Nephron (organoid): Measurements from ENCODE around the gene BCAP29.
A peak's percentile ranks its signal among the peaks of the same experiment; 100 is the strongest.
"Not testable (repeated sequence)": the region's sequence is repeated elsewhere in the genome, so short reads cannot be mapped to it uniquely, and the experiment has no call there.

Experiments
- H3K27ac Mint-ChIP-seq, 3 experiments: 2 replicates each; pipeline ENCODE4 v1.8.0; 2020; ENCODE audit warnings: mixed read lengths in 3 of 3, mild to moderate bottlenecking in 2 of 3, moderate library complexity in 1 of 3
- H3K27me3 Mint-ChIP-seq: 2 replicates; pipeline ENCODE4 v1.8.0; 2021; ENCODE audit warnings: low read depth, mild to moderate bottlenecking, moderate library complexity, mixed read lengths
- H3K36me3 Mint-ChIP-seq: 2 replicates; pipeline ENCODE4 v1.8.0; 2020; ENCODE audit warnings: low read depth, mixed read lengths
- H3K4me1 Mint-ChIP-seq: 2 replicates; pipeline ENCODE4 v1.8.0; 2020; ENCODE audit warnings: mixed read lengths
- H3K4me3 Mint-ChIP-seq, 3 experiments: 2 replicates each; pipeline ENCODE4 v1.8.0; 2020; ENCODE audit warnings: mild to moderate bottlenecking in 3 of 3, mixed read lengths in 3 of 3, moderate library complexity in 2 of 3
- H3K9me3 Mint-ChIP-seq: 2 replicates; pipeline ENCODE4 v1.8.0; 2020; ENCODE audit warnings: mixed read lengths
- CTCF ChIP-seq, 3 experiments: fragments of 200-600 bp; sonication (generic); IDR thresholded peaks; one replicate each; pipeline ENCODE4 v1.5.0; 2021; ENCODE audit warnings: antibody characterized with exemption in 3 of 3; ENCODE audit not compliant: unreplicated experiment in 3 of 3

Gene BCAP29

DNA sequence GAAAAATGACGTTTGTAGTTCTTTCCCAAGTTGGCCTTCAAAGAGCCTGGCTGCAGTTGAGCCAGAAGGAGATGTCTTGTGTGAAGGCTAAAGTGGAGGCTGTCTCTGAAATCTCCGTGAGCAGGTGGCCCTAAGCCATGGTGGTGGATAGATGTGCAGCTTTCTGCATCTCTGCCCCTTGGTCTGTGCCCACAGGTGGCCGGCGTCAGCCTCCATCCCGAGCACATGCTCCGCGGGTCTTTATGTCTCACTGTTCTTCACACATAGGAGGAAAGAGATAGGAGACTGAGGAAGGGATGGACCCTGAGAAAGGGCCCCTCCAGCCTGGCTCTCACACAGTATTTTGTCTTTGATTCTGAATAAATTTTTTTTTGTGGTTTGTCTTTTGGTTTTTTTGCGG lies 50.3 kb downstream of the BCAP29 start:
- no peak for TF ChIP-seq CTCF (IDR thresholded peaks at IDR 0.05; ENCODE audit: unreplicated experiment in 3 of 3)
- no peak overlapping the region for H3K4me3 Mint-ChIP-seq
- H3K27me3 Mint-ChIP-seq: no peaks in the 10 kb centered on the region
- no peaks in the 10 kb centered on the region for H3K4me1 Mint-ChIP-seq
- H3K36me3 Mint-ChIP-seq: no peaks in the 10 kb centered on the region
- H3K9me3 Mint-ChIP-seq: no peaks in the 10 kb centered on the region
- H3K27ac Mint-ChIP-seq: peak overlapping the region in 1 of 3 experiments; percentile 13

- Mint-ChIP-seq H3K4me1 (no peaks in the 10 kb centered on the region), H3K27me3 (no peaks in the 10 kb centered on the region), H3K4me3 (no peak overlapping the region), H3K27ac (no peak overlapping the region), H3K9me3 (no peaks in the 10 kb centered on the region), H3K36me3 (no peaks in the 10 kb centered on the region)
- no peak for TF ChIP-seq CTCF (IDR thresholded peaks at IDR 0.05; ENCODE audit: unreplicated experiment in 3 of 3)
Measured at GRCh38 chr7:107631588-107632491, 51.8 kb downstream of the BCAP29 start.

DNA sequence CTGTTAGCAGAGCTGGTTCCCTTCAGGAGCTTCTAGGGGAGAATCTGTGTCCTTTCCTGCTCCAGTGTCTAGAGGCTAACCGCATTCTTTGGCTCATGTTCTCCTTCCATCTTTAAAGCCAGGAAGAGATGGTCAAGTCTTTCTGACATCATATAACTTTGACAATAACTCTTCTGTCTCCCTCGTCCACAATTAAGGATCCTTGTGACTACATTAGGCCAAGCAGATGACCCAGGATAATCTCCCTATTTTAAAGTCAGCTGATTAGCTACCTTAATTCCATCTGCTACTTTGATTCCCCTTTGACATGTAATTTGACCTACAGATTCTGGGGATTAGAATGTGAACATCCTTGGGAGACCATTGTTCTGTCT lies 52.4 kb downstream of the BCAP29 start:
- Mint-ChIP-seq H3K27me3 (no peaks in the 10 kb centered on the region), H3K9me3 (no peaks in the 10 kb centered on the region), H3K36me3 (no peaks in the 10 kb centered on the region), H3K4me1 (no peaks in the 10 kb centered on the region), H3K27ac (no peak overlapping the region), H3K4me3 (no peak overlapping the region)
- TF ChIP-seq CTCF (IDR thresholded peaks at IDR 0.05; ENCODE audit: unreplicated experiment in 3 of 3): no peak

DNA sequence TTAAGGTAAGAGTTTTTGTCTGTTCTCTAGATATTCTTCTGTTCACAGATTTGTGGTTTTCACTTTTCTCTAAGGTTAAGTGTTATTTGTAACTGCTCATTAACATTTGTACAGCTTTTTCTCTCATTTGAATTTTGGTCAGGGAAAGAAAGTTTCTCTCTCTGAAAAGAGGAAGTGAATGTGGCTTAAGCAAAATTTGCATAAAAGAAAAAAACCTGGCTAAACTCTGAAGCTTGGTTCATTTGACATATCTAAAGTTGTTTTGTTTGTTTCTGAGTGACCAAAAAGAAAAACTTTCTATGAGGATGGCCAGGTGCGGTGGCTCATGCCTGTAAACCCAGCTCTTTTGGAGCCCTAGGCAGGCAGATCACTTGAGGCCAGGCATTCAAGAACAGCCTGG lies 58.5 kb downstream of the BCAP29 start:
- Mint-ChIP-seq H3K27me3 (peaks cover 7% of the 10 kb centered on the region), H3K4me3 (no peak overlapping the region), H3K4me1 (peaks cover 12% of the 10 kb centered on the region), H3K36me3 (no peaks in the 10 kb centered on the region), H3K9me3 (peaks cover 2% of the 10 kb centered on the region), H3K27ac (no peak overlapping the region)
- TF ChIP-seq CTCF (IDR thresholded peaks at IDR 0.05; ENCODE audit: unreplicated experiment in 3 of 3): no peak

DNA sequence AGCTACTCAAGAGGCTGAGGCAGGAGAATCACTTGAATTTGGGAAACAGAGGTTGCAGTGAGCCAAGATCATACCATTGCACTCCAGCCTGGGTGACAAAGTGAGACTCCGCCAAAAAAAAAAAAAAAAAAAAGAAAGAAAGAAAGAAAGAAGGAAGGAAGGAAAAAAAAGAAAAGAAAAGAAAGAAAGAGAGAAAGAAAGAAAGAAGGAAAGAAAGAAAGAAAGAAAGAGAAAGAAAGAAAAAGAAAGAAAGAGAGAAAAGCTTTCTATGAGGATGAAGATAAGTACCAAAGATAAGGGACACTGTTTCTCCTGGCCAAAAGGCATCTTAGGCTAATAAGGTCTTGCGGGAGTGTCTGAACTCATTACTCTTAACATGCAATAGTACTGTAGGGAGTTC lies 59.0 kb downstream of the BCAP29 start:
- H3K4me3 Mint-ChIP-seq, H3K36me3 Mint-ChIP-seq, H3K27me3 Mint-ChIP-seq, H3K9me3 Mint-ChIP-seq, H3K27ac Mint-ChIP-seq: not testable (repeated sequence)
- H3K4me1 Mint-ChIP-seq: peaks cover 16% of the 10 kb centered on the region

DNA sequence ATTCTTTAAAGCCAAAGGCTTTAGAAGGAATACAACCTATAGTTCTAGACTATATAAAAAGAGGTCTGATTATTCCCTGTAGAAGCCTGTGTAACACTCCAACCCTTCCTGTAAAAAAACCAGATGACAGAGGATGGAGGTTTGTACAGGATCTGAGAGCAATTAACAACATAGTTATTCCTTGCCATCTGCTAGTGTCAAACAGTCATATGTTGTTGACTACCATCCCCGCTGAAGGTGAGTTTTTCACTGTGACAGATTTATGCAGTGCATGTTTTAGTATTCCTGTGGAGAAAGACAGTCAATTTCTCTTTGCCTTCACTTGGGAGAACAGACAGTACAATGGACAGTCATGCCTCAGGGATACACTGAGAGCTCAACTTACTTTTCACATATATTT lies 61.6 kb downstream of the BCAP29 start:
- Mint-ChIP-seq H3K36me3 (no peaks in the 10 kb centered on the region), H3K27ac (no peak overlapping the region)
- no peak for TF ChIP-seq CTCF (IDR thresholded peaks at IDR 0.05; ENCODE audit: unreplicated experiment in 3 of 3)

More for the DNA sequence above, 61.6 kb downstream of the BCAP29 start:
- peaks cover 25% of the 10 kb centered on the region for H3K4me1 Mint-ChIP-seq
- H3K27me3 Mint-ChIP-seq: peaks cover 15% of the 10 kb centered on the region
- H3K9me3 Mint-ChIP-seq: peaks cover 9% of the 10 kb centered on the region
- no peak overlapping the region for H3K4me3 Mint-ChIP-seq
